ENCODE data around the gene ASPSCR1.

Gene ASPSCR1

DNA sequence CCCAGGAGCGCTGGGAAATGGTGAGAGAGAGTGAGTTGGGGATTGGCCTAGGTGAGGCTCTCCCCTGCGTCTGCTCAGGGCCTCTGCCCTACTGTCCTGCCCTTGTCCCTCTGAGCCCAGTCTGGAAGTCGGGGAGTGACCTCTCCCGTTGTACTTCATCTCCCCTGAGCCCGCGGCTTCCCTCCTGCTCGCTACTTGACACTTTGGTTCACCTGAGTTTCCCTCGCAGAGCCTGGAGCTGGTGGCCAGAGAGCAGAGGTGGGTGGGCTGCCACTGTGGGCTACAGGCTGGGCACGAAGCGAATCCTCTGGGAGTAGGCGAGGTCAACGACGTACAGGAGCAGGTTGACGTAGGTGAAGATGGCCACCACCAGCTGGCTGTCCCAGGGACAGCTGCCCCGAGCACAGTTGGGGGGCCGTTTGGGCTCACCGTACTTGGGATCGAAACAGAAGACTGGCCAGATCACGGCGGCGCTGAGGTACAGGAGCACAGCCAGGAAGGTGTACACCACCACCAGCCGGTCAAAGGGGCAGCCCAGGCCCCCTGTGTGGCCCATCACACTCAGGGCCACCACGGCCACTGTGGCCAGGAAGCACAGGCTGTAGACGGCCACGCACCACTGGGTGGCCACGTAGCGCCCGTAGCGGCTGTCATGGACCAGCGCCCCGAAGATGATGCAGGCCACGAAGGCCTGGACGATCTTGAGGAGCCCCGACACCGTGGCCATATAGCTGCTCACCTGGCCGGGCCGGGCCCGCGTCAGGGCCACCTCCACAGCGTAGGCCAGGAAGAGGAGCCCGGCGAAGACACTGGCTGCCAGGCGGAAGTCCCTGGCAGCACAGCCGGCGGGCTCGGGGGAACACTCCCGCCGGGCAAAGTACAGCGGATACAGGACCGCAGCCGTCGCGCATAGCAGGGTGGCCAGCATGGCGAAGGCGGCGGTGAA lies 36.6 kb upstream of the ASPSCR1 start:
- no peak for DNase-seq (ENCODE audit: low read depth)
- TF ChIP-seq POLR2A (IDR thresholded peaks at IDR 0.05; ENCODE audit: extremely low read depth, insufficient read length), result no peak
- TF ChIP-seq, protein P1, sequence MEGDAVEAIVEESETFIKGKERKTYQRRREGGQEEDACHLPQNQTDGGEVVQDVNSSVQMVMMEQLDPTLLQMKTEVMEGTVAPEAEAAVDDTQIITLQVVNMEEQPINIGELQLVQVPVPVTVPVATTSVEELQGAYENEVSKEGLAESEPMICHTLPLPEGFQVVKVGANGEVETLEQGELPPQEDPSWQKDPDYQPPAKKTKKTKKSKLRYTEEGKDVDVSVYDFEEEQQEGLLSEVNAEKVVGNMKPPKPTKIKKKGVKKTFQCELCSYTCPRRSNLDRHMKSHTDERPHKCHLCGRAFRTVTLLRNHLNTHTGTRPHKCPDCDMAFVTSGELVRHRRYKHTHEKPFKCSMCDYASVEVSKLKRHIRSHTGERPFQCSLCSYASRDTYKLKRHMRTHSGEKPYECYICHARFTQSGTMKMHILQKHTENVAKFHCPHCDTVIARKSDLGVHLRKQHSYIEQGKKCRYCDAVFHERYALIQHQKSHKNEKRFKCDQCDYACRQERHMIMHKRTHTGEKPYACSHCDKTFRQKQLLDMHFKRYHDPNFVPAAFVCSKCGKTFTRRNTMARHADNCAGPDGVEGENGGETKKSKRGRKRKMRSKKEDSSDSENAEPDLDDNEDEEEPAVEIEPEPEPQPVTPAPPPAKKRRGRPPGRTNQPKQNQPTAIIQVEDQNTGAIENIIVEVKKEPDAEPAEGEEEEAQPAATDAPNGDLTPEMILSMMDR (IDR thresholded peaks at IDR 0.05; ENCODE audit: low read depth, low read length), result no peak
- TF ChIP-seq MYC (IDR thresholded peaks at IDR 0.05; ENCODE audit: low read depth, low read length), result no peak
- TF ChIP-seq, protein P2, sequence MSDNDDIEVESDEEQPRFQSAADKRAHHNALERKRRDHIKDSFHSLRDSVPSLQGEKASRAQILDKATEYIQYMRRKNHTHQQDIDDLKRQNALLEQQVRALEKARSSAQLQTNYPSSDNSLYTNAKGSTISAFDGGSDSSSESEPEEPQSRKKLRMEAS (IDR thresholded peaks at IDR 0.05; ENCODE audit: low read depth, low read length), result no peak
- H3K4me3 ChIP-seq (ENCODE audit: low read depth, low read length), result no peak overlapping the region

DNA sequence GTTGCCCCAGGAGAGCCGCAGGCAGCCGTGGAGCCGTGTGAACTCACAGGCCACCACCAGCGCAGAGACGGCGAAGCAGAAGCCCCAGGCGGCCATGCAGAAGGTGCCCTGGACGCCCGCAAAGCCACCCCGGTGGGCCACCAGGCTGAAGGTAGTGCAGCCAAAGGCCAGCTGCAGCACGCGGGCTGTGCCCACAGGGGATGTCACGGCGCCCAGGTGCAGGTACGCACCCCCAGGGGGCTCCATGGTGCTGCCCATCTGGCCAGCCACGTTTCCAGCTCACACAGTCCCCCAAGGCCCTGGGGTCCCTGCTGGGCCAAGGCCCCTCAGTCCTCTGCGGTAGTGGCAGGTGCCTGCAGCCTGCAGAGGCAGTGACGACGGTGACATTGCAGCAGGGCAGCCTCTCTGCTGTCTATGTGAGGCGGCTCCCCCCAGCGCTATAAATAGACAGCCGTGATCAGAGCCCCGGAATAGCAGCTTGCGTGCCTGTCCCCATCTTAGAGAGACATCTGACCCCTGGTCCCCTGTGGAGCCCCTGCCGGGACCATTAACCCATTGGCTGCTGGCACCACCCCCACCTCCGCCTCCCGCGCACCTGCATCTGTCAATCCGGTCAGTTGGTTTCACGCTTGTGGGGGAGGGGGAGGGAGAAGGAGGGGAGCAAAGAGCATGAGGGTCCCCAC lies 35.8 kb upstream of the ASPSCR1 start:
- H3K4me3 ChIP-seq (ENCODE audit: low read depth, low read length), result no peak overlapping the region
- TF ChIP-seq, protein P2 (IDR thresholded peaks at IDR 0.05; ENCODE audit: low read depth, low read length), result no peak
- TF ChIP-seq, protein P1 (IDR thresholded peaks at IDR 0.05; ENCODE audit: low read depth, low read length), result no peak
- TF ChIP-seq MYC (IDR thresholded peaks at IDR 0.05; ENCODE audit: low read depth, low read length), result no peak
- no peak for TF ChIP-seq POLR2A (IDR thresholded peaks at IDR 0.05; ENCODE audit: extremely low read depth, insufficient read length)
- no peak for DNase-seq (ENCODE audit: low read depth)

DNA sequence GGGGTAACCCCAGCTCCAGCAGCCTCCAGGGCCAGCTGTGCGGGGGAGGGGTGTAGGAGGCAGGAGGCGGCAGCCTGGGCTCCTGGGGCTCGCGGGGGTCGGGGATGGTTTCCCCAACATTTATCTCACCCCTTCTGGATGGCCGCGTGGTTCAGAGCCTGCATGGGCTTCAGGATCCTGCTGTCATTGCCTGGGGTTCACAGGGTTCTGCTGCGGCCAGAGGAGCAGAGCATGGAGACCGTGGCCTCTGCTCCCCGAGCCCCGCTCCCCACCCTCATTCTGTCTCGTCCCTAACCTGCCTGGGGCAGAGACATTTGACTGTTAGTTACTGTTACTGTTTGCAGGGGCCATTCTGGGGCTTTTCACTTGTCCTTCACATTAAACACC lies 35.3 kb upstream of the ASPSCR1 start:
- no peak for DNase-seq (ENCODE audit: low read depth)
- TF ChIP-seq MYC (IDR thresholded peaks at IDR 0.05; ENCODE audit: low read depth, low read length), result no peak
- no peak overlapping the region for H3K4me3 ChIP-seq (ENCODE audit: low read depth, low read length)

DNA sequence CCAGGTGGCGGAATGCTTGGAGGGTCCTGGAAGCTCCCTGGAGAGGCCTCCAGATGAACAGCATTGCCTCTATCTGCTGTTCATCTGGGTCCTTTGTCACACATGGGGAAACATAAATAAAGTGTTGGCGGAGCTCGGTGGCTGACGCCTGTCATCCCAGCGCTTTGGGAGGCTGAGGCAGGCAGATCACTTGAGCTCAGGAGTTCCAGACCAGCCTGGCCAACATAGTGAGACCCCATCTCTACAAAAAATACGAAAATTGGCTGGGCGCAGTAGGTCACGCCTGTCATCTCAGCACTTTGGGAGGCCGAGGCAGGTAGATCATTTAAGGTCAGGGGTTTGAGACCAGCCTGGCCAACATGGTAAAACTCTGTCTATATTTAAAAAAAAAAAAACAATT lies 32.6 kb upstream of the ASPSCR1 start:
- no peak overlapping the region for H3K4me3 ChIP-seq (ENCODE audit: low read depth, low read length)
- TF ChIP-seq, protein P1 (IDR thresholded peaks at IDR 0.05; ENCODE audit: low read depth, low read length), result no peak
- TF ChIP-seq POLR2A (IDR thresholded peaks at IDR 0.05; ENCODE audit: extremely low read depth, insufficient read length) (no peak), MYC (IDR thresholded peaks at IDR 0.05; ENCODE audit: low read depth, low read length) (no peak)
- TF ChIP-seq, protein P2 (IDR thresholded peaks at IDR 0.05; ENCODE audit: low read depth, low read length), result no peak
- no peak for DNase-seq (ENCODE audit: low read depth)

DNA sequence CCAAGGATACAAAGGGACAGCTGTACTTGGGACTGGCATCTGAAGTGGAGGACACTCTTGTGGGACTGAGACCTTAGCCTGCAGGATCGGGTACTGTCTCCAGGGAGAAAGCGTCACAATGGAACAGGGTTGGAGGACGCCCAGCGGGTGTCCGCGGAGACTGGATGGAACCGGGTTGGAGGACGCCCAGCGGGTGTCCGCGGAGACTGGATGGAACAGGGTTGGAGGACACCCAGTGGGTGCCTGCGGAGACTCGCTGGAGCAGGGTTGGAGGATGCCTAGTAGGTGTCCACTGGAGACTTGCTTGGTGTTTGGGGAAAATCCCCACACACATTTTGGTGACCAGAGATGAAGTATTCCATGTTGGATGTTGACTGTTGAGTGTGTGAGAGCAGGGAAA lies 30.2 kb upstream of the ASPSCR1 start, which contains the start of gene MYADML2:
TSS of gene MYADML2 (minus strand) at position 45 of the 400 bp plus-strand sequence. CDS start 5,492 bp downstream, outside the sequence.
- DNase-seq (ENCODE audit: low read depth), result no peak
- TF ChIP-seq MYC (IDR thresholded peaks at IDR 0.05; ENCODE audit: low read depth, low read length) (no peak), POLR2A (IDR thresholded peaks at IDR 0.05; ENCODE audit: extremely low read depth, insufficient read length) (no peak)
- TF ChIP-seq, protein P2 (IDR thresholded peaks at IDR 0.05; ENCODE audit: low read depth, low read length), result no peak
- TF ChIP-seq, protein P1 (IDR thresholded peaks at IDR 0.05; ENCODE audit: low read depth, low read length), result no peak

More for the DNA sequence above, 30.2 kb upstream of the ASPSCR1 start, which contains the start of gene MYADML2:
- H3K4me3 ChIP-seq (ENCODE audit: low read depth, low read length), result no peak within 1 kb of the TSS
